Esophagus muscularis mucosa (tissue), 4 donors: ENCODE data around the gene DYNC2H1.

Experiments
- CTCF ChIP-seq, 3 experiments: fragments of 200-600 bp in 2 of 3; fragments of 450-650 bp in 1 of 3; sonication (generic) in 2 of 3; IDR thresholded peaks; one replicate each; pipeline ENCODE4 v1.5.1; 2017 to 2019; ENCODE audit warnings: antibody characterized with exemption in 3 of 3, mild to moderate bottlenecking in 2 of 3, moderate library complexity in 1 of 3
- EP300 ChIP-seq: sonication (generic); formaldehyde crosslinking; IDR thresholded peaks from one replicate; pipeline ENCODE4 v1.6.1; 2017; ENCODE audit warnings: antibody characterized with exemption
- POLR2A ChIP-seq: fragments of 450-650 bp; IDR thresholded peaks from one replicate; pipeline ENCODE4 v1.6.1; 2017; ENCODE audit warnings: antibody characterized with exemption, moderate library complexity, mild to moderate bottlenecking, low read depth
- POLR2AphosphoS5 ChIP-seq, 2 donors: sonication (generic); formaldehyde crosslinking; IDR thresholded peaks; one replicate each; pipeline ENCODE4 v1.6.1; 2017; ENCODE audit warnings: antibody characterized with exemption in 2 of 2

GRCh38 chr11:103315248-103315647 lies 206.0 kb downstream of the DYNC2H1 start:
- no peak for TF ChIP-seq CTCF (IDR thresholded peaks at IDR 0.05)
- no peak for TF ChIP-seq POLR2A
- no peak for TF ChIP-seq POLR2AphosphoS5 (IDR thresholded peaks at IDR 0.05)
- no peak for TF ChIP-seq EP300
